ENCODE data around the gene CRYBG1.

CRYBG1 gene

GRCh38 chr6:106360410-106360988, at the start of gene CRYBG1:
Gene CRYBG1, plus strand, starts transcription at chr6:106360717. Its CDS starts 192 bp downstream, at chr6:106360909.
- Histone ChIP-seq H3K27ac (ENCODE audit: low read depth, low read length) (no peak within 1 kb of the TSS), H3K9ac (ENCODE audit: low read depth, low read length) (0 out of 2 replicates have a peak within 1 kb of the TSS, but pooled peaks have one; percentile 51), H3K4me3 (ENCODE audit: low read depth, low read length) (peak within 1 kb of the TSS; percentile 78)

GRCh38 chr6:106315765-106316374, 44.6 kb upstream of the CRYBG1 start:
- Histone ChIP-seq H3K36me3 (ENCODE audit: control insufficient read depth, insufficient read depth, low read length) (peaks cover 29% of the 10 kb centered on the region), H3K4me1 (ENCODE audit: control insufficient read depth, insufficient read depth, low read length) (no peaks in the 10 kb centered on the region), H3K27me3 (ENCODE audit: control insufficient read depth, insufficient read depth, low read length) (no peaks in the 10 kb centered on the region), H3K9ac (ENCODE audit: low read depth, low read length) (no peak overlapping the region), H3K27ac (ENCODE audit: low read depth, low read length) (no peak overlapping the region), H3K4me3 (ENCODE audit: low read depth, low read length) (no peak overlapping the region), H3K9me3 (ENCODE audit: control insufficient read depth, insufficient read depth, low read length) (no peaks in the 10 kb centered on the region)

More at GRCh38 chr6:106360410-106360988, at the start of gene CRYBG1:
- H3K27me3 ChIP-seq (ENCODE audit: control insufficient read depth, insufficient read depth, low read length): peaks cover 16% of the 10 kb centered on the region
- H3K36me3 ChIP-seq (ENCODE audit: control insufficient read depth, insufficient read depth, low read length): no peaks in the 10 kb centered on the region
- H3K9me3 ChIP-seq (ENCODE audit: control insufficient read depth, insufficient read depth, low read length): no peaks in the 10 kb centered on the region
- peaks cover 12% of the 10 kb centered on the region for H3K4me1 ChIP-seq (ENCODE audit: control insufficient read depth, insufficient read depth, low read length)

GRCh38 chr6:106316375-106316766, 44.1 kb upstream of the CRYBG1 start:
- Histone ChIP-seq H3K27ac (ENCODE audit: low read depth, low read length) (no peak overlapping the region), H3K36me3 (ENCODE audit: control insufficient read depth, insufficient read depth, low read length) (peaks cover 29% of the 10 kb centered on the region), H3K27me3 (ENCODE audit: control insufficient read depth, insufficient read depth, low read length) (no peaks in the 10 kb centered on the region), H3K4me1 (ENCODE audit: control insufficient read depth, insufficient read depth, low read length) (no peaks in the 10 kb centered on the region), H3K4me3 (ENCODE audit: low read depth, low read length) (no peak overlapping the region), H3K9me3 (ENCODE audit: control insufficient read depth, insufficient read depth, low read length) (no peaks in the 10 kb centered on the region), H3K9ac (ENCODE audit: low read depth, low read length) (no peak overlapping the region)

GRCh38 chr6:106318061-106318460, 42.5 kb upstream of the CRYBG1 start:
- H3K27me3 ChIP-seq (ENCODE audit: control insufficient read depth, insufficient read depth, low read length): no peaks in the 10 kb centered on the region
- no peaks in the 10 kb centered on the region for H3K9me3 ChIP-seq (ENCODE audit: control insufficient read depth, insufficient read depth, low read length)
- no peaks in the 10 kb centered on the region for H3K4me1 ChIP-seq (ENCODE audit: control insufficient read depth, insufficient read depth, low read length)
- H3K9ac ChIP-seq (ENCODE audit: low read depth, low read length): no peak overlapping the region
- H3K4me3 ChIP-seq (ENCODE audit: low read depth, low read length): no peak overlapping the region
- H3K36me3 ChIP-seq (ENCODE audit: control insufficient read depth, insufficient read depth, low read length): peaks cover 25% of the 10 kb centered on the region
- H3K27ac ChIP-seq (ENCODE audit: low read depth, low read length): no peak overlapping the region

- Histone ChIP-seq H3K36me3 (ENCODE audit: control insufficient read depth, insufficient read depth, low read length) (peaks cover 17% of the 10 kb centered on the region), H3K4me3 (ENCODE audit: low read depth, low read length) (no peak overlapping the region), H3K27ac (ENCODE audit: low read depth, low read length) (no peak overlapping the region), H3K9ac (ENCODE audit: low read depth, low read length) (no peak overlapping the region), H3K9me3 (ENCODE audit: control insufficient read depth, insufficient read depth, low read length) (no peaks in the 10 kb centered on the region), H3K4me1 (ENCODE audit: control insufficient read depth, insufficient read depth, low read length) (no peaks in the 10 kb centered on the region), H3K27me3 (ENCODE audit: control insufficient read depth, insufficient read depth, low read length) (no peaks in the 10 kb centered on the region)
Observed at GRCh38 chr6:106318851-106319250, 41.7 kb upstream of the CRYBG1 start.

- H3K4me3 ChIP-seq (ENCODE audit: low read depth, low read length): no peak overlapping the region
- no peak overlapping the region for H3K9ac ChIP-seq (ENCODE audit: low read depth, low read length)
- H3K9me3 ChIP-seq (ENCODE audit: control insufficient read depth, insufficient read depth, low read length): no peaks in the 10 kb centered on the region
- no peak overlapping the region for H3K27ac ChIP-seq (ENCODE audit: low read depth, low read length)
- no peaks in the 10 kb centered on the region for H3K36me3 ChIP-seq (ENCODE audit: control insufficient read depth, insufficient read depth, low read length)
- no peaks in the 10 kb centered on the region for H3K27me3 ChIP-seq (ENCODE audit: control insufficient read depth, insufficient read depth, low read length)
- H3K4me1 ChIP-seq (ENCODE audit: control insufficient read depth, insufficient read depth, low read length): peaks cover 5% of the 10 kb centered on the region; the same call in 1 of the 2 replicates
Observed at GRCh38 chr6:106321940-106322339, 38.6 kb upstream of the CRYBG1 start.

GRCh38 chr6:106324726-106325335, 35.7 kb upstream of the CRYBG1 start:
- Histone ChIP-seq H3K9me3 (ENCODE audit: control insufficient read depth, insufficient read depth, low read length) (no peaks in the 10 kb centered on the region), H3K27ac (ENCODE audit: low read depth, low read length) (peak overlapping the region; percentile 100), H3K9ac (ENCODE audit: low read depth, low read length) (peak overlapping the region; percentile 88), H3K4me3 (ENCODE audit: low read depth, low read length) (peak overlapping the region; percentile 90), H3K4me1 (ENCODE audit: control insufficient read depth, insufficient read depth, low read length) (peaks cover 5% of the 10 kb centered on the region; the same call in 1 of the 2 replicates), H3K36me3 (ENCODE audit: control insufficient read depth, insufficient read depth, low read length) (no peaks in the 10 kb centered on the region), H3K27me3 (ENCODE audit: control insufficient read depth, insufficient read depth, low read length) (no peaks in the 10 kb centered on the region)

- Histone ChIP-seq H3K4me1 (ENCODE audit: control insufficient read depth, insufficient read depth, low read length) (peaks cover 5% of the 10 kb centered on the region; the same call in 1 of the 2 replicates), H3K27me3 (ENCODE audit: control insufficient read depth, insufficient read depth, low read length) (no peaks in the 10 kb centered on the region), H3K9me3 (ENCODE audit: control insufficient read depth, insufficient read depth, low read length) (no peaks in the 10 kb centered on the region), H3K27ac (ENCODE audit: low read depth, low read length) (peak within 1 kb of the TSS; percentile 100), H3K4me3 (ENCODE audit: low read depth, low read length) (peak within 1 kb of the TSS; percentile 90), H3K9ac (ENCODE audit: low read depth, low read length) (peak within 1 kb of the TSS; percentile 88), H3K36me3 (ENCODE audit: control insufficient read depth, insufficient read depth, low read length) (no peaks in the 10 kb centered on the region)
Observed at GRCh38 chr6:106325336-106326178, 35.0 kb upstream of the CRYBG1 start, which contains the start of gene ATG5. Gene ATG5, minus strand, starts transcription at chr6:106325760. Its CDS starts 9,552 bp downstream, at chr6:106316208.

- Histone ChIP-seq H3K9me3 (ENCODE audit: control insufficient read depth, insufficient read depth, low read length) (no peaks in the 10 kb centered on the region), H3K36me3 (ENCODE audit: control insufficient read depth, insufficient read depth, low read length) (no peaks in the 10 kb centered on the region), H3K4me3 (ENCODE audit: low read depth, low read length) (no peak overlapping the region), H3K27ac (ENCODE audit: low read depth, low read length) (no peak overlapping the region), H3K4me1 (ENCODE audit: control insufficient read depth, insufficient read depth, low read length) (peaks cover 5% of the 10 kb centered on the region), H3K27me3 (ENCODE audit: control insufficient read depth, insufficient read depth, low read length) (no peaks in the 10 kb centered on the region), H3K9ac (ENCODE audit: low read depth, low read length) (no peak overlapping the region)
Observed at GRCh38 chr6:106334646-106335448, 25.7 kb upstream of the CRYBG1 start.

GRCh38 chr6:106339334-106340029, 21.0 kb upstream of the CRYBG1 start:
- no peak overlapping the region for H3K4me3 ChIP-seq (ENCODE audit: low read depth, low read length)
- H3K36me3 ChIP-seq (ENCODE audit: control insufficient read depth, insufficient read depth, low read length): no peaks in the 10 kb centered on the region
- H3K9ac ChIP-seq (ENCODE audit: low read depth, low read length): no peak overlapping the region

More at GRCh38 chr6:106339334-106340029, 21.0 kb upstream of the CRYBG1 start:
- Histone ChIP-seq H3K4me1 (ENCODE audit: control insufficient read depth, insufficient read depth, low read length) (peaks cover 5% of the 10 kb centered on the region), H3K9me3 (ENCODE audit: control insufficient read depth, insufficient read depth, low read length) (no peaks in the 10 kb centered on the region), H3K27me3 (ENCODE audit: control insufficient read depth, insufficient read depth, low read length) (no peaks in the 10 kb centered on the region), H3K27ac (ENCODE audit: low read depth, low read length) (no peak overlapping the region)

Measured in HUES48 (cell line).